Measurements from ENCODE around the gene DNAJC6.

GRCh38 chr1:65357291-65357960, 48.1 kb downstream of the DNAJC6 start:
- TF ChIP-seq CTCF (IDR thresholded peaks at IDR 0.05 in 4 of 5, conservative IDR thresholded peaks at IDR 0.05 in 1 of 5) (no peak), POLR2A (IDR thresholded peaks at IDR 0.05) (no peak)
